Activated gamma-delta T cell (primary cell): ENCODE data around the gene SLC16A10.
"Not testable (repeated sequence)": the region's sequence is repeated elsewhere in the genome, so short reads cannot be mapped to it uniquely, and the experiment has no call there.

Experiments used
- DNase-seq: peaks from one replicate; lab custom pipeline; 2025; lab: John Stamatoyannopoulos, UW

The SLC16A10 gene

DNA sequence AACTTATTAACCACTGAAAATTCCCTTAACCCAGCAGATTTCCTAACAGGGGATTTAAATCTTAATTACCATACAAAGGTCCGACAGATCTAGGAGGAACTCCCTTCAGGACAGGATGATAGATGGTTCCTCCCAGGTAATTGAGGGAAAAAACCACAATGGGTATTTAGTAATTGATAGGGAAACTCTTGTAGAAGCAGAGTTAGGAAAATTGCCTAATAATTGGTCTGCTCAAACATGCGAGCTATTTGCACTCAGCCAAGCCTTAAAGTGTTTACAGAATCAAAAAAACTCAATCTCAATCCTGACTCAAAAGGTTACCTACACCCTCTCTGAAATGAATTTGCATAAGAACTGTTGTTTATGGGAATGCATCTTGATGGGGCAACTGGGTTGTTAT is 45.4 kb downstream of the SLC16A10 start:
- DNase-seq, result not testable (repeated sequence)

DNA sequence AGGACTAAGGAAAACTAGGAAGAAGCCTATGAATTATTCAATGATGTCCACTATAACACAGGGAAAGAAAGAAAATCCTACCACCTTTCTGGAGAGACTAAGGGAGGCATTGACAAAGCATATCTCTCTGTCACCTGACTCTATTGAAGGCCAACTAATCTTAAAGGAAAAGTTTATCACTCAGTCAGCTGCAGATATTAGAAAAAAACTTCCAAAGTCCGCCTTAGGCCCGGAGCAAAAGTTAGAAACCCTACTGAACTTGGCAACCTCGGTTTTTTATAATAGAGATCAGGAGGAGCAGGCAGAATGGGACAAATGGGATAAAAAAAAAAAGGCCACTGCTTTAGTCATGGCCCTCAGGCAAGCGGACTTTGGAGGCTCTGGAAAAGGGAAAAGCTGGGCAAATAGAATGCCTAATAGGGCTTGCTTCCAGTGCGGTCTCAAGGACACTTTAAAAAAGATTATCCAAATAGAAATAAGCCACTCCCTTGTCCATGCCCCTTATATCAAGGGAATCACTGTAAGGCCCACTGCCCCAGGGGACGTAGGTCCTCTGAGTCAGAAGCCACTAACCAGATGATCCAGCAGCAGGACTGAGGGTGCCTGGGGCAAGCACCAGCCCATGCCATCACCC is 47.0 kb downstream of the SLC16A10 start:
- DNase-seq, result not testable (repeated sequence)

DNA sequence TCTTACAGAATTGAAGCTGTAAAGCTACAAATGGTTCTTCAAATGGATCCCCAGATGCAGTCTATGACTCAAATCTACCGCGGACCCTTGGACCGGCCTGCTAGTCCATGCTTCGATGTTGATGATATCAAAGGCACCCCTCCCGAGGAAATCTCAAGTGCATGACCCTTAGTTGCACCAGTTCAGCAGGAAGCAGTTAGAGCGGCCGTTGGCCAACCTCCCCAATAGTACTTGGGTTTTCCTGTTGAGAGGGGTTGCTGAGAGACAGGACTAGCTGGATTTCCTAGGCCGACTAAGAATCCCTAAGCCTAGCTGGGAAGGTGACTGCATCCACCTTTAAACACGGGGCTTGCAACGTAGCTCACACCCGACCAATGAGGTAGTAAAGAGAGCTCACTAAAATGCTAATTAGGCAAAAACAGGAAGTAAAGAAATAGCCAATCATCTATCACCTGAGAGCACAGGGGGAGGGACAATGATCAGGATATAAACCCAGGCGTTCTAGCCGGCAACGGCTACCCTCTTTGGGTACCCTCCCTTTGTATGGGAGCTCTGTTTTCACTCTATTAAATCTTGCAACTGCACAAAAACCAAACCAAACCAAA is 50.3 kb downstream of the SLC16A10 start:
- DNase-seq, result not testable (repeated sequence)

DNA sequence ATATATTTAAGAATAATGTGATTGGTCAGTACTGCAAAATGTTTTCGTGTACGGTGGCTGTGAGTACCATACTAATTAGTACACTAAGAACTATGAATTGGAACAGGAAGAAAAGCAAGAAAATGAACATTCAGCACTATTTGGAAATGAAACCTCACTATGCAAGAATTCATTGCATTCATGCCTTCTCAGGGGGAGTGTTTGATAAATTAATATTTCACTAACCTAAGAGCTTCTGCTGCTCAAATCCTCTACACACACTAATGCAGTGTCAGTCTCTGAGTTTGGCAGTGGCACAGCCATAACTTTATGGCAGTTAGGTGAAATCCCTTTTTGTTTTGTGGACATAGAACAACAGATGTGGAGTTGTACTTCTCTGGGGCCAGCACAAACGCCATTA is 60.1 kb downstream of the SLC16A10 start:
- no peak for DNase-seq

DNA sequence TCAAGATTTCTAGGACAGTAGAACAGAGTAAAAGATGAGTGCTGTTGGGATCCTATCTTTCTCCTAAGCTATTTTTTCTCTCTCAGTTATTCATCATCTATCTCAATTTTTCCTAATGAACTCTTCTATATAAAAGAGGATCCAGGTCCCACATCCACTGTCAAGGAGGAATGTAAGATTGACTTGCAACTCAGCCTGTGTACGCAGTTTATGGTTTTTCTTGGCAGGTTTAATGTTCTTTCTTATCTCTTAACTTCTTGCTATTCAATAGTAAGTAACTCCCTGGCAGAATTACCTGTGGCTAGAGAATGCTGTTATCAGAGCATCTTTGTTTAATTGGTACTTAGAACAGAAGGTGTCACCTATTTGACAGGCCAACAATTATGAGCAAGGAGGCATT is 60.8 kb downstream of the SLC16A10 start:
- DNase-seq, result no peak

DNA sequence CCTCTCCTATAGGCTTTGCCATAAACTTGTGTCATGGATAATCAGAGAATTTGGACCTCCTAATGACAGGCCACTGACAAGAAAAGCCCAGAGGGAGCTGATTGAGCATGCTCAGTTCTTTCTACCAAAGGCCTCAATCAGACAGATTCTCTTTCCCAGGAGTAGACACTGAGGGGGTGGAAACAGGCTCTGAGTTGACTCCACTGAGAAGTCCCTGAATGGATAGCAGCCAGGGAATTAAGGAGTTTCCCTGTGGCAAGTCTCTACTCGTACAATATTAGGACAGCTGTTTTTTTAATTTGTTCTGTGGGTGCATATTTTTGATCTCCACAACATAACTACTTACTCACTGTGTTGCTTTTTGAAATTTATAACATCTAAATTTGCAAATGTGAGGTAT is 63.3 kb downstream of the SLC16A10 start:
- no peak for DNase-seq

DNA sequence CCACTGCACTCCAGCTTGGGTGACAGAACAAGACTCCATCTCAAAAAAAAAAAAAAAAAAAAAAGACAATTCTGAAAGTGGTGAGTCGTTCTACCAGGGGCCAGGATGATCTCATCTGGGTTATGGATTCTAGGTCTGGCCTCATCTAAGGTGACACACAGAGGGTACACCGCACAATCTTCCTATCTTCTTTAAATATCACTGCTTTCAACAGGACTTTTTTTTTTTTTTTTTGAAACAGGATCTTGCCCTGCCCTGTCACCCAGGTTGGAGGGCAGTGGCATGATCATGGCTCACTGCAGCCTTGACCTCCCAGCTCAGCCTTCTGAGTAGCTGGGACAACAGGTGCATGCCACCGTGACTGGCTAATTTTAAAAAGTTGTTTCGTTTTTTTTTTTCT is 67.7 kb downstream of the SLC16A10 start:
- no peak for DNase-seq

DNA sequence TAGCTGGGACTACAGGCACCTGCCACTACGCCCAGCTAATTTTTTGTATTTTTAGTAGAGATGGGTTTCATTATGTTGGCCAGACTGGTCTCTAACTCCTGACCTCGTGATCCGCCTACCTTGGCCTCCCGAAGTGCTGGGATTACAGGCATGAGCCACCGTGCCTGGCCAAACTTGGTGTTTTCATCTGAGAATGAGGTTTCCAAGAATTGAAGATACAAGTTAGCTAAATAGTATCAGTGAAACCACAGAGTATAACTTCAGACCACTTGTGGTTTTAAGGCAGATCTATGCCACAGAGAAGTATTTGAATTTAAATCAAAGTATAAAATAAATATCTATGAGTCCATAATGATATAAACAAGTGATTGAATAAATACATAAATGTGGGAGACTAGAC is 70.1 kb downstream of the SLC16A10 start:
- DNase-seq, result no peak

DNA sequence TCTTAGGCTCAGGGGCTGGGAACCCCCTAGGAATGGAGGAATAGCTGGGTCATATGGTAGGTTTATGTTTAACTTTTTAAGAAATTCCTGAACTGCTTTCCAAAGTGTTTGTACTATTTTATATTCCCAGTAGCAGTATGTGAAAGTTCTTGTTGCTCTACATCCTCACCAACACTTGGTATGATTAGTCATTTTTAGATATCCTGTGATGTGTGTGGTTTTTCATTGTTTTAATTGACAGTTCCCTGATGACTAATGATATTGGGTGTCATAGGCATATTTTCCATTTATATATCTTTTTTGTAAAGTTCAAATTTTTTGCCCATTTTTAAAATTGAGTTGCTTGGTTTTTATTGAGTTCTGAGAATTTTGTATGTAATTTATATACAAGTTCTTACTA is 72.3 kb downstream of the SLC16A10 start:
- no peak for DNase-seq

DNA sequence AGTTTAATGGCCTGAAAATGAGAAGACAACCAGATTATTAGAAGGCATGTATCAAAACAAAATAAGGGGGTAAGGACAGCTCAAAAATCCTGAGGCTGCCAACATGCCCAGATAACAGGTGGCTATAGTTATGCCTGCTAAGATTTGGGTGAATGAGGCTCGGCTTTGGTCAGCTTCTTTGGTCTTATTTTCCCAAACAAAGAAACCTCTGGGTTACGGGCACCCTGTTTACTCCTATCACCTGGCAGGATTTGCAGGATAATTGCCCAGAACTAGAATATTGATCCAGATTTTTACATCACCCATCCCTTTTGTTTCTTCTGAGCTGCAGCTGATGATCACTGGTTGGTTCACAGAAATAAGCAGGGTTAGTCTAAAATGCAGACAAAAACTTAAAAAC is 74.3 kb downstream of the SLC16A10 start:
- DNase-seq, result no peak

DNA sequence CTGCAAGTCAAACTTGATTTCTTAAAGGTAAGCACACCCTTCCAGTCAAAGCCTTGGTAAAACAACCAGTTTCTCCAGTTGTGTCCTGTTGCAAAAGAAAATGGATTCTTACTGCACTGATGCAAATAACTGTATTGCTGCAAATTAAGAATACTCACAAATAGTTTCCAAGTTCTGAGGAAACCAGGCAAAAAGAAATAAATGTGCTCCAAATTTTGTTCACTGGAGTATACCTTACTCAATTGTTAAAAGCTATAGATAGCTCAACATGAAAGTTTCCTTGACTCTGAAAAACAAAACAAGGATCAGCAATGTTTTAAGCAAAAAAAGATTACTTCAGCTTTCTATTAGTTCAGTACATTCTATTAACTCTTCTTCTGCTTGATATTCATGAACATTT is 75.2 kb downstream of the SLC16A10 start:
- DNase-seq, result no peak

DNA sequence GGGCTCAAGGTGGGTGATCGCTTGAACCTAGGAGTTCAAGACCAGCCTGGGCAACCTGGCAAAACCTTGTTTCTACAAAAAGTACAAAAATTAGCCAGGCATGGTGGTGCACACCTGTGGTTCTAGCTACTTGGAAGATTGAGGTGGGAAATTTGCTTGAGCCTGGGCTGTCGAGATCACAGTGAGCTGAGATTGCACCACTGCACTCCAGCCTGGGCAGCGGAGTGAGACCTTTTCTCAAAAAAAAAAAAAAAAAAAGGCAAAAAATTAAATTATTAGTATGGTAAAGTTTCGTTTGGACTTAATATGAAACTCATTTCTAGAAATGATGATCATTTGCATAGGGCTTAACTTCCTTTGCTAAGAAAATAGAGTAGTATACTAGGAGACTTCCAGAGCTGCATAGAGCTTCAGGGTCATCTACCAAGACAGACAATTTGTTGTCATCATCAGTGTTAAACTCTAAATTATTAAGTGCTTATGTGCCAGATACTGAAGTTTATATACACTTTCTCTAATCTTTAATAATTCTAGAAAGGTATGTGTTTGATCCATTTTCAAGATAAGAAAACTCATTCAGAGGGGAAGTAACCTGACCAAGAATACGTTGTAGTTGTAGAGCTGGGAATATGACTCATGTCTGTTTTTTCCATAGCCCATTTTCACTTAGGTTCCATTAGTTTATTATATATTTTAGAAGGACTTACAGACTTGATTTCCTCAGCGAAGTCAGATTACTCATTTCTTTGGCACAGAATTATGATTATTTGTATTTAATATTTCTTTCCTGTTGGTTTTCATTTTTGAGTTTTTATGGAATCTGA is 84.5 kb downstream of the SLC16A10 start:
- DNase-seq, result no peak

DNA sequence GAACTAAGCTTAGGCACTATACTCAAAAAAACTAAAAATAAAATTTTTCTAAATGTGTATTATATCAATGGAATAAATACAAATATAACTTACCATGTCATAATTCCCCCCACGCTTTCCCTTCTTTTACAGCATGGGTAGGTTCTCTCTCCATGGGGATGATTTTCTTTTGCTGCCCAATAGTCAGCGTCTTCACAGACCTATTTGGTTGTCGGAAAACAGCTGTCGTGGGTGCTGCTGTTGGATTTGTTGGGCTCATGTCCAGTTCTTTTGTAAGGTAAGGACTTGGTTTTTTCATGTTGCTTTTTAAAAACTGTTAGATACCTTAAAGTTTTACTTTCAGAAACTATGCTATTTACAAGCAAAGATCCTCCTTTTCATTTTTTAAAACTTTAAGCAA is 85.3 kb downstream of the SLC16A10 start:
- DNase-seq, result no peak

DNA sequence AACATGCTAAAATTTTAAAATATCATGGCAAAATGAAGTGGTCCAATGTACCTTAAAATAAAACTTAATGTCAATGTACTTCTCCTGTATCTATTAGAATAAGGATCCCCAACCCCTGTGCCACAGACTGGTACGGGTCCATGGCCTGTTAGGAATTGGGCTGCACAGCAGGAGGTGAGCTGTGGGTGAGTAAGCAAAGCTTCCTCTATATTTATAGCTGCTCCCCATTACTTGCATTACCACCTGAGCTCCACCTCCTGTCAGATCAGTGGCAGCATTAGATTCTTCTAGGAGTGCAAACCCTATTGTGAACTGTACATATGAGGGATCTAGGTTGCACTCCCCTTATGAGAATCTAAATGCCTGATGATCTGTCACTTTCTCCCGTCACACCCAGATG is 86.0 kb downstream of the SLC16A10 start:
- DNase-seq, result no peak

DNA sequence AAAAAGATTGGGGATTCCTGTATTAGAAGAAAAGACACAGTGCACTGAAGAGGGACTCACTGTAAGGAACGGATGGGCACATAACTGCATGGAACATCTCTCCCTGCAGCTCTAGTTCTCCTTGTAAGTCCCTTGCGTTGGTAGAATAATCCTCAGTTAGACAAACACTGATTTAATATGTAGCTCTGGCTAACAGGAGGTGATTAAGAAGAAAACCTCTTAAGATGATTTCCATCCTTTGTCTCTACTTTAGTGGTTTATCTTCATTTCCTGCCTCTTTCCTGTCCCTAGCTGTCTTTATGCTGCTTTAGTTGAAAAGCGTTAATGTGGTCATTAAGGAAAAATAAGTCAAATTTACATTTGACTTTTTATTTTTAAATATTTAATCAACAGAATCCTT is 86.6 kb downstream of the SLC16A10 start:
- no peak for DNase-seq

DNA sequence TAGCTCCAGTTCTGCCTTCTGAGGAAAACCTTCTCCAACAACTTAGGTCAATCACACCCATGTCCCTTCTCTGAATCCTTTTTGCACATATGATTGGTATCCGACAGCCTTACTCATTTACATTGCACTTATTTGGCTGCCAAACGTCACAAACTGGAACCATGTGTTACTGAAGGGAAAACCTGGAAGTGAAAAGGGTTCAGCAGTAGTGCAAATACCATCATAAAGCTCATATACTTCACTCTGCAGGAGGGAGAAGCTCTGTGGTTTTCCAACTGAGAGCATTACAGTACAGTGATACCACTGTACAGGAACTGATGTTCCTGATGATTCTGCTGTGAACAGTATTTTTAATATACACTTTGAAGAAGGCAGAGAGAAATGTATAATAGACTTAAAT is 87.8 kb downstream of the SLC16A10 start:
- DNase-seq, result no peak

DNA sequence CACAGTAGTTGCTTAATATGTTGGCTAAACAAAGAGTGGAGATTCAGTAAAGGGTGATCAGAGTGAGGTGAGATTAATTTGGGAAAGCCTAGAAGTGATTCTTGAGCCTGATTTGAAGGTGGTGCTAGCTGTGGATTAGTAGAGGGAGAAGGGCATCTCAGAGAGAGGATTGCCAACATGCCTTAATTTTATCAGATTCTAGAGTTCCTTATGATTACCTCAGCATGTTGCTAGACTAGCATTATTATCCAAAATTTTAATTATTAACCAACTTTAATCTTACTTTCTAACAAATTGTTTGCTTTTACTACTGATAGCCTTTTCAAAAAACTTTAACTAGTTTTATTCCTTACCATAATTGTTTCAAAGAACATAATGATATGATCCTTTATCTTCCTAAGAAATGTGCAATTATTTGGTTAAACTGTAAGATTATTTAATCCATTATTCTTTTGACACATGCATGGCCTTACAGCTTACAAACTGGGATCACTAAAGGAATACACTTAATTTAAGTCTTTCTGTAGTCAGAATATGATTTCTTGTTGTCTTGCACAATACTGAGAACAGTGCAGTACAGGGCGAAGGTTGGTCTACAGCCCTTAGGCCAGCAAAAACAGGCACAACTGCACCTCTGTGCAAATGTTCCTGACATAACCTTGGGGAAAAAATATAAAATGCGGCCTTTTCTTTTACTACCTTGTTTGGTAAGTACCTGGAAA is 88.9 kb downstream of the SLC16A10 start:
- no peak for DNase-seq

DNA sequence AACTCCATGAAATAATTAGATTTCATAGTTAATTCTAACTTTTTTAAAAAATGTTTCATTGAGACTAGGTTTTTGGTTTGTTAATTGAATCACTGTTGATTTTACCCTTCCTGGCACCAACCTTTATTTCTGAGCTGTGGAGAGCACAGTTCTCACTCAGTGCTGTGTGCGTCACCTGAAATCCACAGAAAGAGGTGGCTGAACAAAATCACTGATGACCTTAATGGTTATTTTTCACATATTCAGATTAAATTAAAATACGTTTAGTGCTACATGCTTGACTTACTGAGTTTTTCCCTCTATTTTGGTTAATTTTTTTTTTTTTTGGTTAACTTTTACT is 89.4 kb downstream of the SLC16A10 start:
- DNase-seq, result no peak

DNA sequence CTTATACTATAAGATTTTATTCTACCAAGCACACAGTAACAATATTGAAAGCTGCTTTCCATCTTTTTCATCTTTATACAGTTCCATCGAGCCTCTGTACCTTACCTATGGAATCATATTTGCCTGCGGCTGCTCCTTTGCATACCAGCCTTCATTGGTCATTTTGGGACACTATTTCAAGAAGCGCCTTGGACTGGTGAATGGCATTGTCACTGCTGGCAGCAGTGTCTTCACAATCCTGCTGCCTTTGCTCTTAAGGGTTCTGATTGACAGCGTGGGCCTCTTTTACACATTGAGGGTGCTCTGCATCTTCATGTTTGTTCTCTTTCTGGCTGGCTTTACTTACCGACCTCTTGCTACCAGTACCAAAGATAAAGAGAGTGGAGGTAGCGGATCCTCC is 89.8 kb downstream of the SLC16A10 start:
- no peak for DNase-seq

DNA sequence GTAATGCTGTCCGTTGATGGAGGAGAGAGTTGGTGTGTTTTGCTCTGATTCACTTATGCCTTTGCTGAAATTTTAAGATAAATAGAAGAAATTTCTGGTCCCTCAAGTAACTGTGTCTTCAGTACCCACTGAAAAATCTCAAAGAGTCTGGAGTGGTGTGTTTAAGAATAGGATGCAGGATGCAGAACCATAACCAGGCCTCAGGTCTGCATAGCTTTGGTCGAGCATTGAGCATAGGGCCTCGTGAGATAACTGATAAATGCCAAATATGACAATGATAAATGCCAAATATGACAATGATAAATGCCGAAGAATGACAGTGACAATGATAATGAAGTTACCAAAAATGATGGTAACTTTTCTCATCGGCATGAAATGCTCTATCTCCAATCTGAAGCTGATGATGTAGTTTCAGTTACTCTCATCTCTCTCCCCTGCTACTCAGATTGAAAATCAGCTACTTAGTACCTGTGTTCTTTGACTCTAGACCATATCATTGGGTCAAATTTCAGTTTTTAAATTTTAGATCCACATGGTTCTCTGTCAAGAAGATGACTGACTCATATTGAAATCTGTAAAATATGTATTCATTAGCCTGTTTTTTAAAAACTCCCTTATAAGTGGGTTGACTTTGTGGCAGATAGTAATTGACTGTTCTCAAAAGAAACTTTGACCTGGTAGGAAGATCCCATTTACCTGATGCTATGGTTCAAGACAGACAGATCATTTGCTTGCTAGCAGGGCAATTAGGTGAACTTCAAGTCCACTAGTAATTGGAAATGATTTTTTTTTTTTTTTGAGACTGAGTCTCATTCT is 96.6 kb downstream of the SLC16A10 start:
- no peak for DNase-seq

DNA sequence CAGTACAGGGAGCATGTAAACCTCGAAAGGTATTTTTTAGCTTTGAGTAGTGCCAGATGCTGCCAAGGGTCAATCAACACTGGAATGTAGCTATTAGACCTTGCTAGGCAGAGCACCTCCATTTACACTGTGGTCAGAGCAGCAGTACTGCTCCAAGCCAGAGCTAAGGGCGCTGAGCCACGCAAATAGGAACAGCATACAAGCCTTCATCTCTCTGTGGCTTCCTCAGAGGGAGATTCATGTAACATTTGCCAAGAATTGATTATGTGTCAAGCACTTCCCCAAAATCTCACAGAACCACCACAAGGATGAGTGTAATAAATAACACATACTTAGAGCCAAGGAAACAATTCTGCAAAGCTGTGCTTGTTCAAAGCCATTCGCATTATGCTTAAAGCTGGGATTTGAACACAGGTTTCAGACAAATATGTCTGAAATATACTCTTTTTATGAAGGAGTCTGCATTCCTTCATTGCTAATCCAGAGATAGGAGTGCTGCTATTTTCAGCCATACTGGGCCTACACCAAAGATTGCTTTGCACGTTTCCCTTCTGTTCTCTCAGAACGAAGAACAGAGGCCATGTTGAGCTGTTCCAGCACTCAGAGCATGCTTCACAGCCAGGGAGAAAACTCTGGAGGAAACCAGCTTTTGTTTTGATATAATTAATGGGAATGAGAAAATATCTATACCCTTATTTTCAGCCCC is 97.7 kb downstream of the SLC16A10 start:
- DNase-seq, result no peak
